Urothelium cell line (cell line): ENCODE data around the gene WDR64.
A peak's percentile ranks its signal among the peaks of the same experiment; 100 is the strongest.

ENCODE experiments used
- DNase-seq: peaks from one replicate; pipeline ENCODE4 v3.0.0; 2011; ENCODE audit warnings: low spot score, mixed read lengths
- FAIRE-seq: peaks from 2 replicates; lab custom pipeline; 2011; peaks lifted over from hg19 to GRCh38; lab: Jason Lieb, UNC

WDR64 gene

GRCh38 chr1:241652012-241652411, at the start of gene WDR64:
Gene WDR64 (plus strand): TSS chr1:241652281. CDS start chr1:241652485, 204 bp downstream.
- FAIRE-seq (no peak), DNase-seq (no peak)

GRCh38 chr1:241603731-241604245, 48.3 kb upstream of the WDR64 start:
- no peak for DNase-seq

GRCh38 chr1:241605146-241605805, 46.8 kb upstream of the WDR64 start:
- no peak for FAIRE-seq
- DNase-seq, result no peak

More at GRCh38 chr1:241603731-241604245, 48.3 kb upstream of the WDR64 start:
- no peak for FAIRE-seq

- peak; percentile 63 for DNase-seq
- no peak for FAIRE-seq
Observed at GRCh38 chr1:241606544-241606943, 45.5 kb upstream of the WDR64 start.

- DNase-seq (no peak), FAIRE-seq (no peak)
Observed at GRCh38 chr1:241607497-241607896, 44.6 kb upstream of the WDR64 start.

- DNase-seq, result no peak
- FAIRE-seq, result no peak
Observed at GRCh38 chr1:241608379-241609033, 43.6 kb upstream of the WDR64 start.

GRCh38 chr1:241610056-241610815, 41.8 kb upstream of the WDR64 start:
- DNase-seq, result no peak

GRCh38 chr1:241611063-241611462, 41.0 kb upstream of the WDR64 start:
- no peak for DNase-seq

More at GRCh38 chr1:241610056-241610815, 41.8 kb upstream of the WDR64 start:
- no peak for FAIRE-seq

GRCh38 chr1:241611736-241612135, 40.3 kb upstream of the WDR64 start:
- FAIRE-seq (no peak), DNase-seq (no peak)

More at GRCh38 chr1:241611063-241611462, 41.0 kb upstream of the WDR64 start:
- no peak for FAIRE-seq

- FAIRE-seq (no peak), DNase-seq (peak; percentile 41)
Observed at GRCh38 chr1:241612533-241613477, 39.3 kb upstream of the WDR64 start.

- DNase-seq, result no peak
- no peak for FAIRE-seq
Observed at GRCh38 chr1:241614144-241614543, 37.9 kb upstream of the WDR64 start.

GRCh38 chr1:241614572-241614971, 37.5 kb upstream of the WDR64 start:
- DNase-seq (no peak), FAIRE-seq (no peak)

GRCh38 chr1:241615043-241615974, 36.8 kb upstream of the WDR64 start:
- FAIRE-seq (no peak), DNase-seq (no peak)

GRCh38 chr1:241617426-241617825, 34.7 kb upstream of the WDR64 start:
- FAIRE-seq (no peak), DNase-seq (no peak)

- DNase-seq (no peak), FAIRE-seq (no peak)
Observed at GRCh38 chr1:241622669-241623068, 29.4 kb upstream of the WDR64 start.

GRCh38 chr1:241624935-241625334, 27.1 kb upstream of the WDR64 start:
- DNase-seq (no peak), FAIRE-seq (no peak)

- DNase-seq, result peak; percentile 51
- no peak for FAIRE-seq
Observed at GRCh38 chr1:241627453-241628259, 24.4 kb upstream of the WDR64 start.

GRCh38 chr1:241630005-241630404, 22.1 kb upstream of the WDR64 start:
- DNase-seq, result no peak

More at GRCh38 chr1:241630005-241630404, 22.1 kb upstream of the WDR64 start:
- FAIRE-seq, result no peak
